Uterus (tissue), 4 donors: Measurements from ENCODE around the gene LRP3. TPM values are rescaled to one million over a fixed set of nuclear protein-coding genes. Genes with fewer than 3 reads are reported as not detected.

Experiments
- DNase-seq, 2 donors: peaks; one replicate each; pipeline ENCODE4 v3.0.0-alpha.2; 2019 to 2020
- H3K27ac ChIP-seq, 2 donors: fragments of 200-600 bp; sonication (generic); 1 replicate in 1 of 2; 2 replicates in 1 of 2; pipeline ENCODE4 v1.5.1; 2016 to 2018
- H3K27me3 ChIP-seq, 2 donors: fragments of 200-600 bp; sonication (generic); one replicate each; pipeline ENCODE4 v1.5.1; 2018 to 2019; ENCODE audit warnings: control low read depth in 1 of 2
- H3K36me3 ChIP-seq, 2 donors: fragments of 200-600 bp; sonication (generic); one replicate each; pipeline ENCODE4 v1.5.1; 2019; ENCODE audit warnings: control low read depth in 1 of 2
- H3K4me1 ChIP-seq, 2 donors: fragments of 200-600 bp; sonication (generic); one replicate each; pipeline ENCODE4 v1.5.1; 2018 to 2019; ENCODE audit warnings: control low read depth in 1 of 2
- H3K4me3 ChIP-seq, 2 donors: fragments of 200-600 bp; sonication (generic); 1 replicate in 1 of 2; 2 replicates in 1 of 2; pipeline ENCODE4 v1.5.1; 2018 to 2019; ENCODE audit warnings: mild to moderate bottlenecking in 1 of 2
- H3K9me3 ChIP-seq, 2 donors: fragments of 200-600 bp; sonication (generic); one replicate each; pipeline ENCODE4 v1.5.1; 2019; ENCODE audit warnings: control low read depth in 1 of 2
- POLR2A ChIP-seq, 2 donors: fragments of 450-650 bp; IDR thresholded peaks; one replicate each; pipeline ENCODE4 v1.6.1; 2016; ENCODE audit warnings: antibody characterized with exemption in 2 of 2, mild to moderate bottlenecking in 1 of 2, moderate library complexity in 1 of 2
- intact Hi-C: fragments of 100-400 bp; cut with DNase I; formaldehyde crosslinking; loops from one replicate; pipeline ENCODE4 v1.15.1; 2023; ENCODE audit warnings: low total_unique reads
- total RNA-seq, 4 donors: library from RNA; depleted of rRNA in 3 of 4; stranded (reverse); fragments of >200 nt in 3 of 4; gene quantifications; one replicate each; pipeline versions ENCODE4 v1.1.0 to v1.2.4, GENCODE V29; 2014 to 2023
- TF ChIP-seq, protein P1 (sequence below), 4 experiments: fragments of 200-600 bp in 2 of 4; fragments of 450-650 bp in 2 of 4; sonication (generic) in 2 of 4; IDR thresholded peaks; one replicate each; pipeline ENCODE4 v1.5.1; 2016 to 2019; ENCODE audit warnings: antibody characterized with exemption in 4 of 4, mild to moderate bottlenecking in 2 of 4, moderate library complexity in 1 of 4
- donor health status: DM: yes; HTN: yes; CAD: no.

Gene LRP3
- total RNA-seq, 4 donors from 2014 or later = 5.9 to 26.9 (median 23.3) TPM

- Histone ChIP-seq H3K27me3 (no peaks in the 10 kb centered on the region), H3K4me3 (peak overlapping the region; percentile 28 to 90), H3K9me3 (no peaks in the 10 kb centered on the region), H3K36me3 (no peaks in the 10 kb centered on the region), H3K27ac (peak overlapping the region; percentile 39 to 73), H3K4me1 (peaks cover 0 to 10% of the 10 kb centered on the region in 2 donors)
- TF ChIP-seq, protein P1, sequence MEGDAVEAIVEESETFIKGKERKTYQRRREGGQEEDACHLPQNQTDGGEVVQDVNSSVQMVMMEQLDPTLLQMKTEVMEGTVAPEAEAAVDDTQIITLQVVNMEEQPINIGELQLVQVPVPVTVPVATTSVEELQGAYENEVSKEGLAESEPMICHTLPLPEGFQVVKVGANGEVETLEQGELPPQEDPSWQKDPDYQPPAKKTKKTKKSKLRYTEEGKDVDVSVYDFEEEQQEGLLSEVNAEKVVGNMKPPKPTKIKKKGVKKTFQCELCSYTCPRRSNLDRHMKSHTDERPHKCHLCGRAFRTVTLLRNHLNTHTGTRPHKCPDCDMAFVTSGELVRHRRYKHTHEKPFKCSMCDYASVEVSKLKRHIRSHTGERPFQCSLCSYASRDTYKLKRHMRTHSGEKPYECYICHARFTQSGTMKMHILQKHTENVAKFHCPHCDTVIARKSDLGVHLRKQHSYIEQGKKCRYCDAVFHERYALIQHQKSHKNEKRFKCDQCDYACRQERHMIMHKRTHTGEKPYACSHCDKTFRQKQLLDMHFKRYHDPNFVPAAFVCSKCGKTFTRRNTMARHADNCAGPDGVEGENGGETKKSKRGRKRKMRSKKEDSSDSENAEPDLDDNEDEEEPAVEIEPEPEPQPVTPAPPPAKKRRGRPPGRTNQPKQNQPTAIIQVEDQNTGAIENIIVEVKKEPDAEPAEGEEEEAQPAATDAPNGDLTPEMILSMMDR (IDR thresholded peaks at IDR 0.05) = peak in 1 of 4 experiments; percentile 5
- TF ChIP-seq POLR2A (IDR thresholded peaks at IDR 0.05) = no peak
- no peak for DNase-seq
- intact Hi-C loops = no loop called here
These were observed 379 bp downstream of the LRP3 start for GRCh38 chr19:33194532-33194885.

DNA sequence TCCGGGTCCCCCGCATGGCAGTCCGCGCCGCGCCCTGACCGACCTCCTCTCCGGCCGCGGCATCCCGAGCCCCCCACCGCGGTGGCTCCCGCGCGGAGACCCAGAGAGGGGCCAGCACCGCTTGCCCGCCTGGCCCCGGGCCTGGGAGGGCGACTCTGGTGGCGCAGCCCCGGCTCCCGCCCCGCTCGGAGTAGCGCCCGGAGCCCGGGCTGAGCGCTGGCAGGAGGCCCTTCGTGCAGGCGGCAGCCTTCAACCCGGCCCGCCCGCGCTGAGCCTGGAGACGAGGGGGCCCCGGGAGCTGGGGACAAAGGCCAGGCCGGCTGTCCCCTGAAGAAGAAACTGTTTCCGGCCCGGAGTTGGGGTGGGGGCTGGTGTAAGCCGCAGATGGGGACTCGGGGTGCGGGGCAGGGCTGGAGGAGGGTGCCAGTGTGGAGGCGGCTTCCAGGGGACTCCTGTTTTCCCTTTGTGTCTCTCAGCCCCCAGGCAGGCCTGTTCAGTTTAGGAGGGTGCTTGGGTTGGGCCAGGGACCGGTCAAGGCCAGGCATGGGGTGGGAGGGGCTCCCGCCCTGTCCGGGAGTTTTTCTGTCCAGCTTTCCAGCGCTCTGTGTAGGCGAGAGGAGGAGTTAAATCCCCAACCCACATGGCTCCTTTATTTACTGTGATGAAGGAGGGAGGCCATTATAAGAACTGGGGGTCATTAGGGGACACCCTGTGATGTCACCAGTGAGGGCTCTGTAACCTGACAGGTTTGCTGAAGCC, 935 bp downstream of the LRP3 start:
- Histone ChIP-seq H3K36me3 (no peaks in the 10 kb centered on the region), H3K27ac (peak overlapping the region; percentile 39 to 73), H3K27me3 (no peaks in the 10 kb centered on the region), H3K4me3 (peak overlapping the region; percentile 56 to 90), H3K4me1 (peaks cover 0 to 10% of the 10 kb centered on the region in 2 donors), H3K9me3 (no peaks in the 10 kb centered on the region)
- DNase-seq = peak in 1 of 2 donors; percentile 45
- TF ChIP-seq, protein P1 (IDR thresholded peaks at IDR 0.05) = no peak
- TF ChIP-seq POLR2A (IDR thresholded peaks at IDR 0.05) = no peak
- intact Hi-C loops = no loop called here

- DNase-seq = no peak
- peak overlapping the region; percentile 56 to 90 for H3K4me3 ChIP-seq
- TF ChIP-seq POLR2A (IDR thresholded peaks at IDR 0.05) = no peak
- TF ChIP-seq, protein P1 (IDR thresholded peaks at IDR 0.05) = no peak
- H3K4me1 ChIP-seq = peaks cover 0 to 10% of the 10 kb centered on the region in 2 donors
- peak overlapping the region in 1 of 2 donors; percentile 73 for H3K27ac ChIP-seq
- no peaks in the 10 kb centered on the region for H3K36me3 ChIP-seq
- H3K27me3 ChIP-seq = no peaks in the 10 kb centered on the region
- intact Hi-C loops = no loop called here
- H3K9me3 ChIP-seq = no peaks in the 10 kb centered on the region
These were observed 1.7 kb downstream of the LRP3 start for GRCh38 chr19:33195645-33196347.

GRCh38 chr19:33196446-33197193, 2.5 kb downstream of the LRP3 start:
- intact Hi-C loops = no loop called here
- H3K27me3 ChIP-seq = no peaks in the 10 kb centered on the region
- H3K4me3 ChIP-seq = no peak overlapping the region
- H3K27ac ChIP-seq = no peak overlapping the region
- TF ChIP-seq POLR2A (IDR thresholded peaks at IDR 0.05) = no peak
- TF ChIP-seq, protein P1 (IDR thresholded peaks at IDR 0.05) = no peak
- H3K4me1 ChIP-seq = peaks cover 0 to 10% of the 10 kb centered on the region in 2 donors
- H3K9me3 ChIP-seq = no peaks in the 10 kb centered on the region
- no peak for DNase-seq
- H3K36me3 ChIP-seq = no peaks in the 10 kb centered on the region
